Erythroblast (primary cell): ENCODE results near the gene PLEK.
"Not testable (repeated sequence)": the region's sequence is repeated elsewhere in the genome, so short reads cannot be mapped to it uniquely, and the experiment has no call there.

Experiments
- DNase-seq, 2 experiments: peaks; one replicate each; lab custom pipeline; 2025; lab: John Stamatoyannopoulos, UW
- GATA1 ChIP-seq: IDR thresholded peaks from 2 replicates; pipeline ENCODE4 v1.6.1; 2011; ENCODE audit warnings: low read depth, mild to moderate bottlenecking, control low read depth, low read length, moderate library complexity
- POLR2A ChIP-seq: IDR thresholded peaks from 2 replicates; pipeline ENCODE4 v1.6.1; 2011; ENCODE audit warnings: mild to moderate bottlenecking, low read length

Gene PLEK

DNA sequence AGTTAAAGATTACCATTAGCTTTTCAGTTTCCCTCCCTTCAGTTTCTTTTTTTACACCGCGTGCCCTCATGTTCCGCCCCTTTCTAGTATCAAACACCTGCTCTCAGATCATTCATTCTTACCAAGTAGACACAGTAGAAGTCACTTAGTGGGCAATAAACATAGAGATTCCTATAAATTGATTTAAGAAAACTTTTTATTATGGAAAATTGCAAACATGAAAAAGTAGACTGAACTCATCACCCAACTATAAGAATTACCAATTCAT, 24.1 kb upstream of the PLEK start:
- no peak for DNase-seq
- TF ChIP-seq POLR2A (no peak), GATA1 (no peak)

DNA sequence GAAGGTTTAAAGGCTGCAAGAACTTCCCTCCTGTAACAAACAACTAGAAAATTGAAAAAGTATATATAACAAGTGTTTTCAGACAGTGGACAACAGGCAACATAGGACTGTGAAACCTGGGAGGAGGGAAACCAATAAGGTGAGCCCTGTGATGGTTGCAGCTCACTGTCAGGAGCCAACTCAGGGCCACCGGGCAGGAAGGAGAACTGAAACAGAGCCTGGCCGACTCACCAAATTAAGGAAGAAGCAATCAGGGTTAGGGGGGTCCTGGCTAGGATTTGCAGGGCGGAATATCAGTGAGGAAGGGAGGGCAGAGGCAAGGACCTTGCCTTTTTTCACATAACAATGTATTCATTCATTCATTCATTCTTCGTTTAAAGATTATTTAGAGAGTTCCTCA, 23.5 kb upstream of the PLEK start:
- no peak for DNase-seq
- TF ChIP-seq GATA1 (no peak), POLR2A (no peak)

DNA sequence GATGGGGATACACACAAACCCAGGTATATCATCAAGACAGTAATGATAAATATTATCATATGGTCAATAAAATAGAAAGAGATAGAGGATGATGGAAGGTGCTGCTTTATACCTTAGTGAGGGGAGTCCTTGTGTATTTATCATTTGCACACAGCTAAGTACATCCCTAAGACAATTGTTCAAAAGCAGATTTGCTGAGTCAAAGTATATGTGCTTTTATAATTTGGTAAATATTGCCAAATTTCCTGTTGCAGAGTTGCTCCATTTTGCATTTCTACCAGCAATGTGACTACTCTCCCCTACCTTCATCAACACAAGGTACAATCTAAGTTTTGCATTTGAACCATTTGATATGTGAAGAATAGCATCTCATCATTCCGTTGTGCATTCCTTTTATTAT, 22.6 kb upstream of the PLEK start:
- no peak for DNase-seq
- TF ChIP-seq POLR2A (no peak), GATA1 (no peak)

DNA sequence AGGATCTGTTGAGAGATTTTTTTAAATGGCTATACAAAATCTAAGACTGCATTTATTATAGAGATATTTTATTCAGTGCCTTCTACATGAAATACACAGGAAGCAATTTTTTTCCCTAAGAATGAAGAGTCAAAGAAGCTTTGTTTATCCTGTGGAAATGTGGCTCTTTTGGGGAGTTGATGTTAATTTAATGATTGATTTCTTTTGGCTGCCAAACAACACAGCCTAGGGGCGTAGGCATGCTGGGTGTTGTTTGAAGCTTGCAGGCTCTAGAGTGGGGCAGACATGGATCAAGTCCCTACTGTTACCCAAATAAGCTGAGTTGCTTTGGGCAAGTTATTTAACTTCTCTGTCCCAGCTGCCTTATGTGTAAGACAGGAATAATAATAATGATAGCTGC, 21.1 kb upstream of the PLEK start:
- DNase-seq = no peak
- no peak for TF ChIP-seq POLR2A
- TF ChIP-seq GATA1 = no peak

DNA sequence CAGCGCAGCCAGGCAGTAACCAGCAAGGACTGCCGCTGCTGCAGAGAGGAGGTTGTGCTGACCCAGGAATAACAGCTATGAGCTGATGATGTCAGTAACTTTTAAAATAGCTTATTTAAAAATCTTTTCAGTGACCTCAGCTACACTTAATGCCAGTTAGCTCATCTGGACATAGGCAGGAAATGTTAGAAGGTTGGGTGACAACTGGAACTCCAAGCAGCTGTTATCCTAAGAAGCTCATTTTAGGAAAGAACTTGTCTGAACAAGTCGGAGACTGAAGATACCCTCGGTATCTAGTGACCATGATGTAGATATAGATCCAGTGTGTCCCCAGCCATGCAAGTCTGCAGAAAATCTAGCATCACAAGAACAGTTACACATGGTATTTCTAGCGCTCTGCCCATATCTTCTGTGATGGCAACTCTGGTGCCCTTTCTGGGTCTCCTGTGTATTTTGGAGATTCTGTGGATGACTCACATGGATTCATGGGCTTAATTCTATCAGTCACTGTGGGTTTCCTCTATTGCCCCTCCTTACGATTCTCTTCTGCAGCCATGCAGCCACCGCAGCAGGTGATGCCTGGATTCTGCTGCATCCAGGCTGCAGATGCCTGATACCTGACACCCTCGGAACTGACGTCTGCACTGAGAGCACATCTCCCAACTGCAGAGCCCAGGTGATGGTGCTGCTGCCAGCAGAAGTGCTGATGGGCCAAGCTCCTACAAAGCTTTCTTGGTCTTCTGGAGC, 19.8 kb upstream of the PLEK start:
- TF ChIP-seq POLR2A (no peak), GATA1 (no peak)

DNA sequence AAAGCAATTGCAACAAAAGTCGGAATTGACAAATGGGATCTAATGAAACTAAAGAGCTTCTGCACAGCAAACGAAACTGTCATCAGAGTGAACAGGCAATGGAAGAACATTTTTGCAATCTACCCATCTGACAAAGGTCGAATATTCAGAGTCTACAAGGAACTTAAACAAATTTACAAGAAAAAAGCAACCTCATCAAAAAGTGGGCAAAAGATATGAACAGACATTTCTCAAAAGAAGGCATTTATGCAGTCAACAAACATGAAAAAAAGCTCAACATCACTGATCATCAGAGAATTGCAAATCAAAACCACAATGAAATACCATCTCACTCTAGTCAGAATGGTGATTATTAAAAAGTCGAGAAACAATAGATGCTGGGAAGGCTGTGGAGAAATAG, 16.0 kb upstream of the PLEK start:
- DNase-seq = not testable (repeated sequence)

More for the DNA sequence above, 19.8 kb upstream of the PLEK start:
- DNase-seq = no peak

DNA sequence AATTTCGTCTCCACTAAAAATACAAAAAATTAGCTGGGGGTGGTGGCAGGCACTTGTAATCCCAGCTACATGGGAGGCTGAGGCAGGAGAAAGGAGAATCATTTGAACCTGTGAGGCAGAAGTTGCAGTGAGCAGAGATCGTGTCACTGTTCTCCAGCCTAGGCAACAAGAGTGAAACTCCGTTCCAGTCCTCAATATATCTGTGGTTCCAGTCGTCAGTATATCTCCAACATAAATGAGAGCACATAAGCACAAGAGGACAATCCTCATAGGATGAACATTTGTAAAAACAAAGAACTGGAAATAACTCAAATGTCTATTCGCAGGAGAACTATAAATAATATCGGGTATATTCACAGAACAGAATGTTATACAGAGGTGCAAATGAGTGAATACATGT, 13.1 kb upstream of the PLEK start:
- DNase-seq = peak; percentile 67 to 71
- TF ChIP-seq GATA1 = no peak
- TF ChIP-seq POLR2A = no peak

DNA sequence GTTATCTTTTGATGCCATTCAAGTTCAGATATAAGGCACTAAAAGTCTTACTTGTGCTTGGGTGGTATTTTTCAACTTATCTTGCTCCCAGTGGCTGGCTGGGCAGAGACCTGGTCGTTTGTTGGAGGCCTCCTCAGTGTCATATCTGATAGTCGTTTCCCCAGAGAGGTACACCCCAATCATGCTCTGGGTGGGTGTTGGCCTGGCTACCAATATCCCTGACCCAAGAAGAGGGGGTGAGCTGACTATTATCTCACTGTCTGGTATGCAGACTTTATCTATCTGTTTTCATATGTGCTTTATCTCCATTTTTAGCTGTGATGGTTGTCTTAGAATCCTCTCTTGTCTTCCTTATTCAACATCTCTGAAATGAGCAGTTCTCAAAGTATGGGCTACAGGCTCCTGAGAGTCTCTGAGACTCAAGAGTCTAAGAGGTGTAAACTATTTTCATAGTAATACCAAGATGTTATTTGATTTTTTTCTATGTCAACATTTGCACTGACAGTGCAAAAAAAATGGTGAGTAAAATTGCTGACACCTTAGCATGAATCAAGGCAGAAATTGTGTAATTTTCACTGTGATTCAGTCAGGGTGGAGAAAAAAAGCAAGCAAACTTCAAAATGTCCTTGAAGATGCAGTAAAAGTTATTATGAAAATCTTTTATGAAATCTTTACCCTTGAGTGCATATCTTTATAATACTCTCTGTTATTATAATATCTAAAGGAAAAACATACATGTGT, 12.3 kb upstream of the PLEK start:
- DNase-seq = peak; percentile 86 to 98
- TF ChIP-seq POLR2A = peak; percentile 58
- TF ChIP-seq GATA1 = peak; percentile 14

DNA sequence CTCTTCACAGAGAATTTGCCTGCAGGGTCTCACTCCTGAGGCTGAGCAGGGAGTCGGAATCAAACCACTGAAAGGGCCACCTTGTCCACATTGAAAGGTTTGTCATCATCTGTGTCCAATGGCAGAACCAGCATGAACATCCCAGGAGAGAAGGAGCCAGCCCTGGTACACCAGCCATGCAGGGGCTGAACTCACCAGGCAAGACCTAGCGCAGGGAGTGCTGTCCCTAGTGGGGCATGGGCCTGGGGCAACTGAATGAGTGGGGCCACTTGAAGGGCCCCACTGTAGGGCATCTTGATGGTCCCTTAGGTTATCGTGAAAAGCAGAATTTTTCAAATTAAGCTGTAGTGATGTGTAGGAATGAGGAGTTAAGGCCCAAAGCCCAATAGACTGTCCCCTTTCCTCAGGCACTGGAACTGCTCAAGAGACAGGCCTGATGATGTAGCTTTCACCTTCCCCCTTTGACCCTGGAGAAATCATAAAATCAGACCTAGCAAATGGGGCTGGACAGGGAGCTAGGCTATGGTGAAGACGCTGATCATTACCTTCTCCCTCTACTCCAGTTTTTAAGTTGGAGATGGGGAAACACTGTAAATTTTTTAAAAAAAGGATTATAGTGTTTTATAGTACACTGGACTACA, 8.4 kb upstream of the PLEK start:
- TF ChIP-seq POLR2A (no peak), GATA1 (no peak)
- DNase-seq = no peak

DNA sequence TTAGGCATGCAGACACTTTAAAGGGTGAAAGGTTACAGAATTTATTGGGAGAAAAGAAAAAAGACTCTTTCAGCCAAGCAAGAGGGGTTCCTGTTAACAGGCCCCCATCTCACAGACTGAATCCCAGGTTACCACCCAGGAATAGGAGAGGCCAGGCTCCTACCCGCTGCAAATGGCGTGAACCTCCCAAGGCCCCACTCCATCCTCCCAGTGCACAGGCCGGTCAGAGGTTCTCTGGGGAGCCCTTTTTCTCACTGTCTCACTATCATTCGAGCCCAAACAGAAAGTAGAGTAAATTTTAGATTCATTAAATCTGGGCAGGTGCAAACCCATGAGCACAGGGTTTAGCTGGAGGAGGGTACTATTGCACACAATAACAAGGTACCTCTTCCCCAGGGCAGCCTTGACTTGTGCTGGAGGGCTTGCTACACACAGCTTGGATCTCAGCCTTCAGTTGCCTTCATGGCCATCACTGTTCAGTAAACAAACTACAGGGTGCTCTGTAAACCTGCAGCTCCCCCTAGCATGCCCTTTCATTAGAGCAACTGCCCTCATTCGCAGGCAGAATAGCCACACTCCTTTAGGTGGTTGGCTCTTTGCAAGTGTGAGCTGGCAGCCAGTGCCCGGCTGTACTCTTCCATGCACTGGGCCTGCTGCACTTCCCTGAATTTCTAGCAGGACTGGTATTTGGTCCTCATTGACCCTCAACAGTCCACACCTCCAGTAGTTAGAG, 7.3 kb upstream of the PLEK start:
- DNase-seq = peak; percentile 82 to 86
- TF ChIP-seq POLR2A = no peak
- TF ChIP-seq GATA1 = no peak

DNA sequence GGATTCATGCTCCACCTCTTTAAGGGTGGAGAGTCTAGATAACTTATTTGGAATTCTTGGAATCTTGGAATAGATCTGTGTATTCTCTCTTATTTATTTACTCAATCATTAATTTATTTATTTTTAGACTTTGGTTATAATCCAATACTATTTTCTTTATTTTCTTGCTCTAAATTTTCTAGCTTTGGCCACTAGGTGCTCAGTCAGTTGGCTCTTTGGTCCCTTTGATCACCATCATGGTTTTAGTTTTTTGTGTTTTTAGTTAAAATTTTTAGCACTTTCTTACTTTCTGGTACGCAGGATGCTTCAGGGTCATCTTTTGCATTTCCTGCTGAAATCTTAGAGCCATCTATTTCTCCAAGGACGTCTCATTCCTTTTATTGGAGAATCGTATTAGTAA, 5.2 kb upstream of the PLEK start:
- no peak for TF ChIP-seq GATA1
- TF ChIP-seq POLR2A = no peak
- DNase-seq = no peak

DNA sequence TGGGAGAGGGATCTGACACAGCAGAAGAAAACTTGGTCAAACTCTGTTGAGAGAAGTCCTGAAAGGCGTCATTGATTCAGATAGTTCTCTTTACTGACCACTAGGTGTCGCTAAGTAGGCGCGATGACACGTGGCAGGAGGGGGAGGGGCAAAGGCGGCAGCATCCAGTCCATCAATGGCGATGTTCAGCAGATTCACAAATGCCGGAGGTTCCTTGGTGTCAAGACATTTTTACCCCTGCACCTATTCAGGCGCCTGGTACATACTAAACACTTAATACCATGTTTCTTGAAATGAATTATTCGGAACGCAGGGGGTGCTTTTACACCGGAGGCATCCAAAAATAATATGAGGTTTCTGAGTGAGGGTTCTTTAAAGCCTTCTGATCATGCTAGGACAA, 3.0 kb upstream of the PLEK start:
- peak; percentile 91 to 93 for DNase-seq
- TF ChIP-seq POLR2A (no peak), GATA1 (no peak)

DNA sequence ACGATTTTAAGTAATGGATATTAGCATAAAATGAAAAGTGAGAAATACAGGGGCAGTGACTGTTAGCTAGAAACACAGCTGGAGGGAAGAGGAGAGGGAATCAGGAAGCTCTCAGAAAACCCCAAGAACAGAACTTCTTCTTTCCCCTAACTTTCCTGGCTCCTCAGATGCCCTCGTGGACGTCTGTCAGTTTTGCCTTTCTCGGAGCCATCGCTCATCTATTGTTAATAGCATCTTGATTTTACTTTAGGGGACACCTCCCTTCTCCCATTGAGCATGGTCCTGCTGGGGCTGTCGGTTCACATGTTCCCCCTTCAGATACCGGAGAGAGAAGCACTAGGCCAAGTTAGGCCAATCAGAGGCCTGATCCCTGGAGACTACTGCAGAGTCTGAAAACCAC, 2.3 kb upstream of the PLEK start:
- TF ChIP-seq POLR2A = no peak
- TF ChIP-seq GATA1 = no peak
- DNase-seq = no peak

DNA sequence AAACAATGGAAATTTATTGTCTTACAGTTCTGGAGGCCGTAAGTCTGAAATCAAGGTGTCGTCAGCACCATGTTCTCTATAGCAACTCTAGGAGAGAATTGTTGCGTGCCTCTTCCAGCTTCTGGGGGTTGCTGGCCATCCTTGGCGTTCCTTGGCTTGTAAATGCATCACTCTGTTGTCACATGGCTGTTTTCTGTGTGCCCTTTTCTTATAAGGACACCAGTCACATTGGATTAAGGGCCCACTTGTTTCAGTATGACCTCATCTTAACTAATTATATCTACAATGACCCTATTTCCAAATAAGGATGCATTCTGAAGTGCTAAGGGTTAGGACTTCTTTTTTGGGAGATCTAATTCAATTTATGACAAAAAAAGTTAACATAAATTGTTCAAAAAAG, 1.4 kb upstream of the PLEK start:
- TF ChIP-seq POLR2A = no peak
- TF ChIP-seq GATA1 = no peak
- no peak for DNase-seq
